CD4-positive, alpha-beta T cell treated with Interferon gamma for 1 hour (primary cell): ENCODE results near the gene MAMLD1.
"Not testable (repeated sequence)": the region's sequence is repeated elsewhere in the genome, so short reads cannot be mapped to it uniquely, and the experiment has no call there.

Experiments
- DNase-seq: peaks from one replicate; pipeline ENCODE4 v3.0.0-alpha.2; 2020

The MAMLD1 gene, protein sequence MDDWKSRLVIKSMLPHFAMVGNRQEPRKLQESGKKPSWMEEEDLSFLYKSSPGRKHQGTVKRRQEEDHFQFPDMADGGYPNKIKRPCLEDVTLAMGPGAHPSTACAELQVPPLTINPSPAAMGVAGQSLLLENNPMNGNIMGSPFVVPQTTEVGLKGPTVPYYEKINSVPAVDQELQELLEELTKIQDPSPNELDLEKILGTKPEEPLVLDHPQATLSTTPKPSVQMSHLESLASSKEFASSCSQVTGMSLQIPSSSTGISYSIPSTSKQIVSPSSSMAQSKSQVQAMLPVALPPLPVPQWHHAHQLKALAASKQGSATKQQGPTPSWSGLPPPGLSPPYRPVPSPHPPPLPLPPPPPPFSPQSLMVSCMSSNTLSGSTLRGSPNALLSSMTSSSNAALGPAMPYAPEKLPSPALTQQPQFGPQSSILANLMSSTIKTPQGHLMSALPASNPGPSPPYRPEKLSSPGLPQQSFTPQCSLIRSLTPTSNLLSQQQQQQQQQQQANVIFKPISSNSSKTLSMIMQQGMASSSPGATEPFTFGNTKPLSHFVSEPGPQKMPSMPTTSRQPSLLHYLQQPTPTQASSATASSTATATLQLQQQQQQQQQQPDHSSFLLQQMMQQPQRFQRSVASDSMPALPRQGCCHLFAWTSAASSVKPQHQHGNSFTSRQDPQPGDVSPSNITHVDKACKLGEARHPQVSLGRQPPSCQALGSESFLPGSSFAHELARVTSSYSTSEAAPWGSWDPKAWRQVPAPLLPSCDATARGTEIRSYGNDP

DNA sequence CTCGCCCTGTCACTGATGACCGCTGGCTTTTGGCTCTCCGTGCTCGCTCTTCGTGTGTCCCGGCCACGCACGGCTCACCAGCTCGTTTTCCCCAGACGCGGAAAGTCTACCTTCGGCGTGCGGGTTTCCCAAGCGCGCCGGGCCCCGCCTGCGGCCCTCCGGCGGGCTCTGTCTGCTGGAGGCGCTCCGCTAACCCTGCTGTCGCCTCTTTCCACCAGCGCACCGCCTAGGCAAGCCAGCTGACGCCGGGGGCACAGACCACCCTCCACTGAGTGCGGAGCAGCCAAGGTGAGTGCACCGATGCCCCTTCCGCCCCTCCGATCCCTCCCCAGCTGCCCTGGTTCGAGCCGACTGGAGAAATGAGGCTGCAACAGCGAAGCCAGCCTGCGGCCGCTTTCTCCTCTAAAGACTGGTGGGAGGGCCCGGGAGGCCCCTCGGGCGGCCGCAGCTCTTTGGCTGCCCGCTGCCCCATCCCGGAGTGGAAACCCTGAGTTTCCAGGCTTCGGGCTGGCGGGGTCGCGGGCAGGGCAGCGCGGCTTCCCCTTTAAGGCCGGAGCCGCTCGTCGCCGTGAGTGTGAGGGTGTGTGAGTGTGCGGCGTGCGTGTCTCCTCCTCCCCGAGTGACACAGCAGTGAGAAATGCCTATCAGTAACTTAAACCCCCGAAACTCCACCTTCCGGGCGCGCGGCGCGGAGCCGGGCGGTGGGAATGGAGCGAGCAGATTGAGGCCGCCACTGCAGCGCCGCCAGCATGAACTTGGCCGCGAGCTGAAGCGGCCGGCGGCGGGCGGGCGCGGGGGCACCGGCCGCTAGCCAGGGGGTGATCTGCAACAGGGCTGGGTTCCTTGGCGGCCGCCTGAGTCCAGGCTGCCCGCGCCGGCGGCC, at the start of gene MAMLD1:
MAMLD1 (plus strand) TSS at position 719 of the 883 bp plus-strand sequence. CDS start 82,200 bp downstream, outside the sequence.
- DNase-seq: peak; percentile 54

DNA sequence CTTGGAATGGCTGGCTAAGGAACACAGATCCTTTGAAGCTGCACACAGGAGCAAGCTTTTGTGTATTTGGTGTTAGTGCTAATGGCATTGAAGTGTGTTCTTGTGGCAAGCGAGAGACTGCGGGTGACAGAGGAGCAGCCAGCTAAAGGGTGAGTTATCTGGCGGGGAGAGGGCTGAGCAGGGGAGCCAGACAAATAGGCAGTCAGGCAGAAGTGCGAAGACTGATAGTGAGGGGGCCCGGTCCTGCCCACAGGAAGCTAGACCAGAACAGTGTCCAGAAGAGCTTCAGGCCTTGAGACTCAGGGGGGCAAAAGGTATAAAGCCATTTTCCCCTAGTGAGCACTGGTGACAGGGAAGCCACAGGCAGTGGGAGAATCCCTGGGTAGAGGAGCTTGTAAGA, 49.6 kb upstream of the MAMLD1 start:
- DNase-seq: no peak

DNA sequence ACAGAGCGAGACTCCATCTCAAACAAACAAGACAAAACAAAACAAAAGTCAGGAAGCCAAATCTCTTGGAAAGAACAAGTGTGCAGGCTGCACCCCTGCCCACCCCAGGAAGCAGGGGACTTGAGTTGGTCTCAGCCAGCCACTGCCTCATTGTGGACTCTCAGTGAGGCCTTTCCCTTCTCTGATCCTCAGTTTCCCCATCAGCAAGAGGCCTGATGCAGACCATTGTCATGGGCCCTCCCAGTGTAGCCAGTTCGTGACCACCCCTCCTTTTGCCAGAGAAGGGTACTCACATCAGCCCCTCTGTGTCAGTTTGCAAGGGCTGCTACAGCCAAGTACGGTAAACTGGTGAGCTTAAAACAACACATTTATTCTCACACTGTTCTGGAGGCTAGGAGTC, 48.9 kb upstream of the MAMLD1 start:
- DNase-seq: no peak

DNA sequence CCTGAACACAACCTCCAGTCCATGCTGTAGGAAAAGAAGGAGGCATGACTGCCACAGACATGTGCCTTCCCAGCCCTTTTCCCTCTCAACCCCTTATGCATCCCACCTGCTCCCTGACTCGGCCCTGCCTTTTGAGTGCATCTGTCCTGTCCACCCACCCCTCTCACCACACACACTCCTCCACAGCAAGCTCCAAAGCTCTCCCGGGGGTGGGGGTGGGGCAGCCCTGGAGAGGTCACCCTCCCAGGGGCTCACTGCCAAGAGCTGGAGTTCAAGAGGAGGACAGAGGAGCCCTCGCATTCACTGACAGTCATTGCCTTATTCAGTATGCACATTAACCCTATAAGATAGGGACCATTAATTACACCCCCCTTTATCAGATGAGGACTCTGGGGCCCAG, 46.6 kb upstream of the MAMLD1 start:
- no peak for DNase-seq

DNA sequence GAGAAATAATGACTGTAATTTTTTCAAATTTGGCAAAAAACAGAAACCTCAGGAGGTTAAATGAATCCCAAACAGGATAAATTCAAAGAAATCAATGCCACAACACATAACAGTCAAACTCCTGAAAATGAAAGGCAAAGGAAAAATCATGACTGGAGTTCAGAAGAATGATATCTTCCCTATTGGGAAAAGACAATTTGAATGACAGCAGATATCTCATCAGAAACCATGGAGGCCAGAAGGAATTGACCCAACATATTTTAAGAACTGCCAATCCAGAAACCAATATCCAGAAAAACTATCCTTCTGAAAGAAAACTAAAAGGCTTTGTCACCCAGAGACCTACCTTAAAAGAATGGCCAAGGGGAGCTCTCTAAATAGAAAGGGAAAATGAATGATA, 40.1 kb upstream of the MAMLD1 start:
- no peak for DNase-seq

DNA sequence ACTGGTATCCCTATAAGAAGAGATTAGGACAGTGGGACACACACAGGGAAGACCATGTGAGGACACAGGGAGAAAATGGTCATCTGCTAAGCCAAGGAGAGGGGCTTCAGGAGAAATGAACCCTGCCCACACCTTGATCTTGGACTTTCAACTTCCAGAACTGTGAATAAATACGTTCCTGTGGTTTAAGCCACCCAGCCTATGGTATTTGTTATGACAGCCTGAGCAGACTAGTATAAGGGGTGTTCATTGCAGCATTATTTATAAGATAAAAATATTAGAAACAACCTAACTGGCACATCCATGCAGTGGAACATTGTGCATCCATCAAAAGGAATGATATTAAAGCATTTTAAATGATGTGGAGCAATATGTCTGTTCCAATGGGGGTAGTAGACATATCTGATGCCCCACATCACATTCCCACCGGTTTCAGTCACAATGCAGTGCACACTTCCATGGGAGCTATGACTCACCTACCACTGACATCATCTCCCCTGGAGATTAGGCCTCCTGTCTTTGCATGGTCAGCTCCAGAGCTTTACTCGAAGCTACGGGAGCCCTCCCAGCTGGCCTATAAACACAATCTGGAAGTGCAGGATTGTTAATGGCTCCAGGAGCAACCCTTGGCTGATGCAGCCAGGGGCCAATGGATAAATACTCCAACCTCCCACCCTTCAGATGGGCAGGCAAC, 38.9 kb upstream of the MAMLD1 start:
- no peak for DNase-seq

DNA sequence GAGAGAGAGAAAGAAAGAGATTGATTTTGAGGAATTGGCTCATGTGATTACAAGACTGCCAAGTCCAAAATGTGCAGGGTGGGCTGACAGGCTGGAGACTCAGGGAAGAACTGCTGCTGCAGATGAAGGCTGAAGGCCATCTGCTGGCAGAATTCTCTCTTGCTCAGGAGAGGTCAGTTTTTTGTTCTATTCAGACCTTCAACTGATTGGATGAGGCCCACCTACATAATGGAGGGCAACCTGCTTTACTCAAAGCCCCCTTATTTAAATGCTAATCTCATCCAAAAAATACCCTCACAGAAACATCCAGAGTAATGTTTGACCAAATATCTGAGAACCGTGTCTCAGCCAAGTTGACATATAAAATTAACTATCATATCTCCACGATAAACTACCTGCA, 38.2 kb upstream of the MAMLD1 start:
- no peak for DNase-seq

DNA sequence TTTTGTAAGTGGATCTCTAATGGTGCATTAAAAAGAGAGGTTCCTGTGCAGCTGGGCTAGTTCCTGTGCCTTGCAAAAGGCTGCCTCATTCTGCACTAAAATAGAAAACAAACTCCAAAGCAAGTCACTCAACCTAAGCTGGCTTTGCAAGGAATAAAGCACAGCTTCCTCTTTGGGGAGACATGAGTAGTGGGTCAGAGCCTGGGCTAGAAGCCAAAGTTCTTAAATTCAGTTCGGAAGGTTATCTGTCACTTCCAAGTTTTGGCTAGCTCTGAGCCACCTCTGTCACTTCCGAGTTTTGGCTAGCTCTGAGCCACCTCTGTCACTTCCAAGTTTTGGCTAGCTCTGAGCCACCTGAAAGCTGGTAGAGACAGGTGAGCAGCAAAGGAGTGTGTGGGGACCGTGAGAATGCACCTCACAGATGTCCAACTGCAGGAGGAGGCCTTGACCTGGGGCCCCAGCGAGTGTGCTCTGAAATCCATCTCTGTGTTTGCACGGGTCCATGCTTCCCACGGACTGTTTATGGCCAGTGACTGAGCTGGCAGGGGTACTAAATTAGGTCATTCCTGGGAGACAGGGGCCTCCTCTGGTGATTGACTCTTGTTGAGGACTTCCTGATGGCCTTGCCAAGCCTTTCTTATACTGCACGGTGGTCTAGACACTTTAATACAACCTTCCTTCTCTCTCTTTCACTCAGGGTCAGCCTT, 36.4 kb upstream of the MAMLD1 start:
- no peak for DNase-seq

DNA sequence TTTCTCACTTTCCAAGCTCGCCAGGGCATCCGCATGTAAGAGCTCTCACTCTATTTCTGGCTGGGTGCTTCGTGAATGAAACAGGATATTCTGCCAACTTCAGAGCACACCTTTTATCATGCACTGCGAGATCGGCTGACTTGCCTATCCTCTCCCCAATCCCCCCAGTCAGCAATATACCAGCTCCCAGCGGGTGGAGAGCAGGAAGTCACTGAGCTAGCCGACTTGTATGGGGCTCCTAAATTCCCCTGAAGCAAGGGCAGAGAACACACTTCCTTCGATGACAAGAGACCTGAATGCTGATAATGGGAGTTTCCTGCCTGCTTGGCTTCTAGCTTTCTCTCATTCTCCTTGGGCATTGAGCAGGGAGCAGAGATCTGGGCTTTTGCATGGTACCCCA, 33.8 kb upstream of the MAMLD1 start:
- DNase-seq: no peak

DNA sequence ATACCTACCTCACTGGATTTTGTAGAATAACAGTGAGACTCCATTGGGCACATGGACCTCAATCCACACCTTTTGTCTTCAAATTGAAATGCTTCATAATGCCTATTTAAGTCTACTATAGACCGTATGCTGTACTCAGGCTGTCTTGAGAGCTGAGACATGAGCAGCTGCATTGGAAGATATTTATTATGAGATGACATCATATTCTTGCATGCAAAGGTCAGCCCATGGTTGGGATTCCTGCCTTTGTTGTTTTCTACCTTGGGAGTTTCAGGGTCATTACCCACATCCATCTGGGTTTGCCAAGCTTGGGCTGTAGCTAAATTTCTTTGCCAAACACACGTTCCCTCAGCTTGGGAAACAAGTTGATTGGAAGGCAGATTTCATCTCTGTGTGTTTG, 33.2 kb upstream of the MAMLD1 start:
- DNase-seq: no peak

DNA sequence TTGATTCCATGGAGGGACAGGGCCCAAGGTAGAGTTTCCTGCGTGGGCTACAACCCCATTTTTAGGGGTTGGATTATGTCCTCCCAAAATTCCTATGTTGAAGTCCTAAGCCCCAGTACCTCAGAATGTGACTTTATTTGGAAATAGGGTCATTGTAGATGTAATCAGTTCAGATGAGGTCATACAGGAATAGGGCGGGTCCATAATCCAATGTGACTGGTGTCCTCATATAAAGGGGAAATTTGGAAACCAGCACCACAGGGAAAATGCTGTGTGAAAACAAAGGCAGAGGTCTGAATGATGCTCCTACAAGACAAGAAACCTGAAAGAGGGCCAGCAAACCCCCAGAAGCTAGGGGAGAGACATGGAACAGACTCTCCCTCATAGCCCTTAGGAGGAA, 31.1 kb upstream of the MAMLD1 start:
- DNase-seq: no peak

DNA sequence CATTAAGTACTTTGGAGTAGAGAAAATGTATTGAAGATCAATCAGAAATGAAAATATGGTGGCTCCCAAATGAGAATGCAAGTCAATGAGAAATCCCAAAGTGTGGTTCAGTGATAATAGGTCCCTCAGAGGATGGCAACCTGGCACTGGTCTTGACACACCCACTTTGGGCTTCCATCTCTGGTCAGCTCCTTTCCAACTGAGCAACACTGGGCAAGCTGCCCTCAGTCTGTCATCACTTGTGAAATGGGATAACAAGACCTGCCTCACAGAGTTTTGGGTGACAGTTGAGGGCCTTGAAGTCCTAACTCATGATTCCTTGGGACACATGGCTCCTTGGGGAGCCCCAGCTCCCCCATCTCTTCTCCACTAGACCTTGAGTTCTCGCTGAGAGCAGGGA, 29.0 kb upstream of the MAMLD1 start:
- DNase-seq: no peak

DNA sequence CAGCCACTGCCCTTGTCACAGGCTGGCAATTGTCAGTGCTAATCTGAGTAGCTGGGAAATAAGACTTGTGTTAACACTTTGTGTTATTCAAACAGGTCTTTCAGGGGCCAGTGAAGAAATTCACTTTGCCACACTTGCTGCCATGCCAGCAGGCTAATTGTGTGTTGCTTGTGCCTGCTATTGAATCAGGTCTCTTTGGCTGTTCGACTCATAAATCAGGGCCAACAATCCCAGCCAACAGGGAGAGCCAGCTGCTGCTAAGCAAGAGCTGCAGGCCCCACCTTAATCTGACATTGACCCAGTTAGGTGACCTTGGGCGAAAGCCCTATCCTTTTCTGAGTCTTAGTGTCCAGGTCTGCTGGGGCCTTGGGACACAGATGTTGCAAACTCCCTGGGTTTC, 28.1 kb upstream of the MAMLD1 start:
- DNase-seq: no peak

DNA sequence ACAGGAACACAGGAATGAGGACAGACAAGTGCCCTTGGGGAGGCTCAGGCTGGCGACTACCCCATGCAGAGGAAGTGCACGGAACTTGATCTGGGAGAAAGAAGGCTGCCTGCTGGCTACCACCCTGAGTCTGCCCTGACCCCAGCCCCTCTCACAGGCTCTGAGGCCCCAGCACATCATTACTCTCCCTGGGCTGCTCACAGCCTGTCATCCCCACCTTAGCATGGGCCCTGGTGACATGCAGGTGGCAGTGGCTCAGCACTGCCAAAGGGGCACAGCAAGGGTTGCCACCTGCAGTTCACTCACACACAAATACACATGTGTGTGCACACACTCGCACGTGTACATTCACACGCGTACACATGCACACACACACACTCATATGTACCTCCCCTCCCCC, 26.1 kb upstream of the MAMLD1 start:
- DNase-seq: no peak

DNA sequence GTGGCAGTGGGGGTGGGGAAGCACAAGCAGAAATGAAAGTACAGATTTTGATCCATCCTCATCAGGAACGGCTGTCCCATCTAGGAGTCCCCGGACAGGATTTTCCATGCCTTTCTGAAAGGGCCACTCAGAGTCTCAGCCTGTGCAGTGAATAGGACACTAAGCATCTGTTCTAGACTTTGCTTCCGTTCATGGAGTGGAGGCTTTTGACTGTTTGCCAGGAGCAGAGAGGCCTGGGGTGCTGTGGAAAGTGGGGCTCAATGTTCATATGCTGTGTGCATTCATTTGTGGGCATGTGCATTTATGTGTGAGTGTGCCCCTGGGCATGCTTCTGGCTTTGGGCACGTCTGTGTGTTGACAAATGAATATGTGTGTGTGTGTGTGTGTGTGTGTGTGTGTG, 25.6 kb upstream of the MAMLD1 start:
- DNase-seq: no peak

DNA sequence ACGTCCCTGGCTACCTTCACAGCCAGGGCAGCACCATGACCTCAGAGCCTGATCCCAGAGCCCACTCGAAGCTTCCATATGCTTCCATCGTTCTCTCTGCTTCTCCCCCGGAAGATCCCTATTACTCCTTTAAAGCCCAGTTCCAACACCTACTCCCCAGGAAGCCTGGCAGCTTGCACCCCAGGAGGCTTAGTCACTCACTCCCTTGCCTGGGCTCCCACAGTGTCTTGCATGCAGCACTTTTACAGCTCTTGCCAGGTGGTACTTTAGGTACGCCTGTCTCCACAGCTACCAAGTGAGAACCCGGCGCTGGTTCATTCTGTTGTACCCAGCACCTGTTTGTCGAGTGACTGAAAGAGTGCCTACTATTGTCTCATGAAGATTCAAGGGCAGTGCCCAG, 24.5 kb upstream of the MAMLD1 start:
- DNase-seq: no peak

DNA sequence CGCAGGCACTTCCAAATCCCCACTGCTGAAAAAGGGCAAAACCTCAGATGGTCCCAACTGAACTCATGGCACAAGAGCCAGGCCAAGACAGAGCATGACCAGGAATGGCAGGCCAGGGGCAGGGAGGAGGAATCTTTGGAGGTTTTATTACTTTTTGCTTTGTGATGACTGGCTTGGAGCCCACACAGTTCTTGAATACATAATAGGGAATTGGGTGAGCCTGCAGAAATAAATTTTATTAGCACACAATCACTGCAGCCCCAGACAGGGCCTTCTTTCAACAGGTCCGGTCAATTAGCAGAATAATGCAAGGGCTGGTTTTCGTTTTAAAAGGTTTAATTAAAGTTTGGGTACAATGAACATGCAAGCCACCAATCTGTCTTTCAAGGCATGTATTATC, 23.4 kb upstream of the MAMLD1 start:
- no peak for DNase-seq

DNA sequence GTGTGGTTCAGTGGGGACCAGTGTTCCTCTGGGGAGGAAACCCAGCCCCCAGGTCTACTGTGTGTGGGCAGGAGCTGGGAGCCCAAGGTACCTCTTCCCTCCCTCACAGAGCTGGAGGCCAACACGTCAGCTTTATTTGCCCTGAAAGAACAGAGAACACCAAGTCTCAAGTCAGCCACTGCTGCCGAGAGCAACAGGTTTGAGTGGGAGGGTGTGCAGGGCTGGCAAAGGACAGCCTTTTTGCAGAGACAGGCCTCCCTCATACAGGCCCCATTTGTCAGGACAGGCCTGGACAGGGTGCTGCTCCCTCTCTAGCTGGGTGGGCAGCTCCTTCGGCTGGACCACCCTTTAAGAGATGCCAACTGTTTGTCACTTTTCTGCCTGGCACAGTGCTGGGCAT, 22.8 kb upstream of the MAMLD1 start:
- not testable (repeated sequence) for DNase-seq

DNA sequence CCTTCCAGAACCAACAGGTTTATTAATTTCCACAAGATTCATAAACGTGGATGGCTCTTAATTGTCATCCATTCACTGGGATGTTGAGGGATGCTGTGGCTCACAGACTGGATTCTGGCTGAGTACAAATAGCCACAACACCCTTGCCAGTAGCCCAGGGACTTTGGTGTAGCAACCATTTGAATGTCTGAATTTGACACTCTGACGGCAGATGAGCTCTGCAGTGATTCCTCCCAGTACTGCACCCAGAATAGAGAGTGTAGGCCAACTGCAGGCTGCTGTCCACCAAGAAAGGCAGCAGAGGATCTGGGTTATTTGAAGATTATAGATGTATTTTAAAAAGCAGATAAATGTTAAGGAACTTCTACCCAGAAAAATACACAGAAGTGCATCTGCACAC, 15.6 kb upstream of the MAMLD1 start:
- DNase-seq: no peak

DNA sequence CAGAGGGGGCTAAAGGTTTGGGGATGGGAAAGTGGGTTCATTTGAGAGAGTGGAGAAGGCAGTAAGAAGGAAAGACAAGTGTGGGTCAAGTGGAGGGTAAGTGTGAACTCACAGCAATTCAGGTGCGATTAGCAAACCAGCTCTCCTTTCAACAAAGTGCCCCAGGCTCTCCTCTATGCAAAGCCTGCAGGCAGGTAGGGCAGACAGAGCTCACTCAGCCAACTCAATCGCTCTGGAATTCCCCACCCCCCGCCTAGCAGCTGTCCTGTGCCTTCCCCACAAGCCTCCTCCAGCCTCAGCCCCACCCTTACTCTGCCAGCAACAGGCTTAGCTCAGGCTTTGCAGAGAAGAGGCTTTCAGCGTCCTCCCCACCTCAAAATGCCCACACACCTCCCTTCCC, 14.8 kb upstream of the MAMLD1 start:
- DNase-seq: no peak

DNA sequence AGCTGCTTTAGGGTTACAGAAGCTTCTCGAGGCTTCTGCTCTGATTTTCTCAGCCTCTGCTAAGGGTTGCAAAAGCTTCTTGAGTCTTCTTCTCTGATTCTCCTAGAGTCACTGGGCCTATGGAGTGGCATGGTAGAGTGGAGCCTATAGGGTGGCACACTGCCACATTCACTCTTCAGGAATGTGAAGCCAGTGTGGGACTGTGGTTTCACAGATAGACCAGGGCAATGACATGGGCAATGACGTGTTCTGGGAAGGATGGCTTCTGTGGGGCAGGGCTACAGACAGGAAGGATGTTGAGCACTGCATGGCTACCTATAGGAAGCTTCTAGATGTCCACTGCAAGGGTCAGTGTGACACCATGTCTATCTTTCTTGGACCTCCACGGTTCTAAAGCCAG, 11.0 kb upstream of the MAMLD1 start:
- DNase-seq: no peak

DNA sequence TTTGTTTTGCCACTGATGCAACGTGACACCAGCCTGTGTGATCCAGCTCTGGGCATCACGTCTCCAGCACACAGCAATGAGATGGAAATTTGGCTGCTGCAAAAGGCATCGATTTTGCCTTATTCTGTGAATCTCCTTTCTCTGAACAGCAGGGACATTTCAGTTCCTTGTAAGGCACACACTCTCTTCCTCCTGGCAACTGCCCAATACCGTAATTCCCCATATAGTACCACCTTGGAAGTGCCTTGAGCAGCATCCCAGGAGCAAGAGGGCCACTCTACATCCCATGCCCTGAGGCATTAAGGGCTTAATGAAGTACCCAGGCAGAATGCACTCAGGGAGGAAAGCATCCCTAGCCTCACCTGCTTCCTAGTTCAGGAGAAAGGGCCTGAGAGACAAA, 10.5 kb upstream of the MAMLD1 start:
- DNase-seq: no peak
